HPDE6-E6E7 (cell line): ENCODE measurements around the gene TMEM256.

Experiments
- DNase-seq: peaks from one replicate; pipeline ENCODE4 v3.0.0; 2011; ENCODE audit warnings: missing footprints; ENCODE audit errors: extremely low spot score

TMEM256 gene

DNA sequence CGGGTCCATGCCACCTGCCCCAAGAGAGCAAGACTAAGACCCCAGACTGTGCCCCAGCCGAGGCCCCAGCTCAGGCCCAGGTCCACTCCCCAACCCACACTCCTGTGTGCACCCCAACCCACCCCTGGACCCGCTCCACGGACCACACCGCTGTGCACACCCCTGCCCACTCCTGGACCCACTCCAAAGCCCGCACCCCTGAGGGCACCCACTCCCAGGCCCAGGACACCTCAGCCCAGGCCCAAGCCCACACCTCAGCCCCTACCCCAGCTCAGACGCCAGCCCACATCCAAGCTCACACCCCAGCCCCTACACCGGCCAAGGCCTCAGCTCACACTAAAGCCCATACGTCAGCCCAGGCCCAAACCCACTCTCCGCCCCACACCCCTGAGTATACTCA is 25.8 kb upstream of the TMEM256 start:
- no peak for DNase-seq

DNA sequence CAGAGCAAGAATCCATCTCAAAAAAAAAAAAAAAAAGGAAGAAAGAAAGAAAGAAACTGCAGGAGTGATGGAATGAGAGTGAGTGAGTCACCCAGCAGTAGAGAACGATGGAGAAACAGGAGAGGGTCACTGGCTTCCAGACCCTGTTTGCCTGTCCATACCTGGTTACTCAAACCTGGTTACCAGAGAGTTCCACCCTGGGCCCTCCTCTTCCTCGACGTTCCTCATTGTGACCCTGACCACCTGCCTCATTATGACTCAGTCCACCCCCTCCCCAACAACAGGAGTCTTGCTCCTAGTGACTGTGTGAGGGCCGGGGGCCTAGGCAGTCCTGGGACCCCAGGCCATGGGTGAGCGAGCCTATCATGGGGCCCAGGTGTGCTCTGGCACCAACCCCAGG is 24.7 kb upstream of the TMEM256 start, which contains the start of gene SPEM3:
Gene SPEM3 (plus strand): TSS at position 301 of the 400 bp plus-strand sequence. CDS start 46 bp downstream, at position 347.
- DNase-seq = no peak

DNA sequence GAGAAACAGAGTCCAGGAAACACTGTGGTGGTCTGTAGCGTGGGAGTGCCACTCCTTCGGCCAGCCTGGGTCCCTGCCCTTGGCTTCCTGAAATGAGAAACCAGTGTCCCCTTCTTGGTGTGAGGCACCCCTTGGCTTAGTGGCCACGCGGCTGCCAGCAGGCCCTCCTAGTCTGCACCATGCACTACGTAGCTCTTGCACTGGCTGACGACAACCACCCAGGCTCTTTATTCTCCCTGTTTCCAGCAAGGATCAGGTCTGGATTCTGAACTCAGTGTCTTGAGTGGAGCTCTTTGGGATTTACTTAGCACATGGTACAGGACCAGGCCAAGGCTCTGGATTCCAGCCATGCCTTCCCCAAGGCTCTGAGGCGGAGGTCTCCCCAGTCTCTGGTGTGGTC is 23.7 kb upstream of the TMEM256 start:
- DNase-seq = no peak

DNA sequence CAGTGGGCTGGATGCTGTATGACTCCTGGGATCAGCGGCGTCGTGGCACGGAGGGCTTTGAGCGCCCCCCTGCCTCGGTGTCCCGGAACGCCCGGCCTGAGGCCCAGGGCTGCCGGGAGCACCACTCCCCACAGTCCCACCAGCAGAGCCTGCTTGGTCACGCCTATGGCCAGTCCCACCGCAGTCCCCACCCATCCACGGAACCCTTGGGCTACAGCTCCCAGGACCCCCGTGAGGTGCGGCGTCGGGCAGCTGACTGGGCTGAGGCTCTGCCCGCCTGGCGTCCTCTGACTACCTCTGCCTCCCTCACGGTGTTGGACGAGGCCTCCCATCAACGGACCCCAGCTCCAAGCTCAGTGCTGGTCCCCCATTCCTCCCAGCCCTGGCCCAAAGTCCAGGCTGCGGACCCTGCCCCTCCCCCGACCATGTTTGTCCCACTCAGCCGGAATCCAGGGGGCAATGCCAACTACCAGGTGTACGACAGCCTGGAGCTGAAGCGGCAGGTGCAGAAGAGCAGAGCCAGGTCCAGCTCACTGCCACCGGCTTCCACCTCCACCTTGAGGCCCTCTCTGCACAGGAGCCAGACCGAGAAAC is 23.1 kb upstream of the TMEM256 start:
- no peak for DNase-seq

DNA sequence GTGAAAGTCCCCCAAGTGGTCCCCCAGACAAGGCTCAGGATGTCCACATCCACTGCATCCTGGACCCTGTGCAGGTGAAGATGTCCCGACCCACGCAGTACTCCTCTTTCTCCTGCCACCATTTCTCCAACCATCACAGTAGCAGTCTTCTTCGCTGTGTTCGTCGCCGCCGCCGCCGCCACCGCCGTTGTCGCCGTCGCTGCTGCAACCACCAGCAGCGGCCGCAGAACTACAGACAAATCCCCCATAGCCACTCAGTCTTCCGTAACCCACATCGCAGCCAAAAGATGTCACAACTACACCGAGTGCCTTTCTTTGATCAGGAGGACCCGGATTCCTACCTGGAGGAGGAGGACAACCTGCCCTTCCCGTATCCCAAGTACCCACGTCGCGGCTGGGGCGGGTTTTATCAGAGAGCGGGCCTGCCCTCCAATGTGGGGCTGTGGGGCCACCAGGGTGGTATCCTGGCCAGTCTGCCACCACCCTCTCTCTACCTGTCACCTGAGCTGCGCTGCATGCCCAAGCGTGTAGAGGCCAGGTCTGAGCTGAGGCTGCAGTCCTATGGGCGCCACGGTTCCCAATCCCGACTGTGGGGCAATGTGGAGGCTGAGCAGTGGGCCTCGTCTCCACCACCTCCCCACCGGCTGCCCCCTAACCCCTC is 22.4 kb upstream of the TMEM256 start:
- DNase-seq = no peak

DNA sequence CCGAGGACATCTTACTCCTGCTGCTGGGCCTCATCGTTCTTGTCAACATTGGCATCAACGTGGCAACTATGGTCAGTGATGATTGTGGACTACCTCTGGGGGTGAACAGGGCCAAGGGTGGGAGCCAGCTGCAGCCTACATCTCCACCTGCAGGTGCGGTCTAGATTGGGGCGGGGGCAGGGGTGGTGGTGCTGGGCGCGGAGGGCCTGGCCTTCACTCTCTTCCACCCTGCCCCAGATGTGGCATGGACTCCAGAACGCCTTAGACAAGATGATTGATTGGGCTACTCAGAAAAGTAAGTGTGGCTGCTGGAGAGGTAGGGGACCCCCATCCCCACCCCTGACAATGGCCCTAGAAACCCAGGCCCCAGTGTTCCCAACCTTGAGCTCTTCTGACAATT is 21.9 kb upstream of the TMEM256 start:
- DNase-seq = no peak

DNA sequence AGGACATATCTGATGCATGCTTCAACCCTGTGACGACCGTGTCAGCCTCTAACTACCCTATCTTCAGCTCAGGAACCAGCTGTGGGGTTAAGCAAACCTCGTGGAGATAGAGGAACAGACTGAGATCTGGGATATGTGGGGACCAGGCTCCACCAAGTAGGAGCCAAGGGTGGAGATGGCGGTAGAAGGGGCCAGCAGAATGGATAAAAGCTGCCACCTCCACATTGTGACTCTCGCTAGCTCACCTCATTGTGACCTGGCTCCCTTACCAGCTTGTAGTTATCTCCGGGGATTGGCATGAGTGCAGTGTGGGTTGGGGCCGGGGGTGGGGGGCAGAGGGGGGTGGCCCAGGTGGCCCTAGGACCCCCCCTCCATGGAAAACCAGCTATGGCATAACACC is 21.4 kb upstream of the TMEM256 start, which contains the start of gene SPEM2:
Gene SPEM2 (plus strand): TSS at position 301 of the 400 bp plus-strand sequence. CDS start 73 bp downstream, at position 374.
- no peak for DNase-seq

DNA sequence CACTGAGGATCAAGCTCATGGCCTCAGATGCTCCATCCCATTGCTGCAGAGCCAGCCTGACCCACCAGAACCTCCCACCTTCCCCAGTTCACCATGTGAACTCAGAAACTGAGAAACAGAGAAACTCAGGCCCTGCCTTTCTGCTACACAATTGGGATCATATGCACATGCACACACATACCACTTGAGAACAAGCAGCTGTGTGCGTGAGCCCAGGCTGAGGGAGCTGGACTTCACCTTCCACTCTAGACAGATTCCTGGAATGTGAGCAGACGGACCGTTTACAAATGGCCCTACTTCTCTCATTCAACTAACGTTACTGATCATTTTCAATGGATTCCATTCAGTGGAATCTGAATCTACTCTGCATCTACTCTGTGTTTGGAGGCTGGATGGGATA is 19.8 kb upstream of the TMEM256 start:
- DNase-seq = no peak

DNA sequence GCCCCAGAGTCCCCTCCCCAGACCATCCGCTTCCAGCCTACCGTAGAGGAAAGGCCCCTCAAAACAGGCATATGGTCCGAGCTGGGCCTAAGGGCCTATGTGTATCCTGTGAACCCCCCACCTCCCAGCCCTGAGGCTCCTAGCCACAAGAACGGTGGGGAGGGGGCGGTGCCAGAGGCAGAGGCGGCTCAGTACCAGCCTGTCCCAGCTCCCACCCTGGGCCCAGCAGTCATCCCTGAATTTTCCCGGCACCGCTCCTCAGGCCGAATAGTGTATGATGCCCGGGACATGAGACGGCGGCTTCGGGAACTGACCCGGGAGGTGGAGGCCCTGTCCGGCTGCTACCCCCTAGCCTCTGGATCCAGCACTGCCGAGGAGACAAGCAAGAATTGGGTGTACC is 17.3 kb upstream of the TMEM256 start:
- DNase-seq = no peak

DNA sequence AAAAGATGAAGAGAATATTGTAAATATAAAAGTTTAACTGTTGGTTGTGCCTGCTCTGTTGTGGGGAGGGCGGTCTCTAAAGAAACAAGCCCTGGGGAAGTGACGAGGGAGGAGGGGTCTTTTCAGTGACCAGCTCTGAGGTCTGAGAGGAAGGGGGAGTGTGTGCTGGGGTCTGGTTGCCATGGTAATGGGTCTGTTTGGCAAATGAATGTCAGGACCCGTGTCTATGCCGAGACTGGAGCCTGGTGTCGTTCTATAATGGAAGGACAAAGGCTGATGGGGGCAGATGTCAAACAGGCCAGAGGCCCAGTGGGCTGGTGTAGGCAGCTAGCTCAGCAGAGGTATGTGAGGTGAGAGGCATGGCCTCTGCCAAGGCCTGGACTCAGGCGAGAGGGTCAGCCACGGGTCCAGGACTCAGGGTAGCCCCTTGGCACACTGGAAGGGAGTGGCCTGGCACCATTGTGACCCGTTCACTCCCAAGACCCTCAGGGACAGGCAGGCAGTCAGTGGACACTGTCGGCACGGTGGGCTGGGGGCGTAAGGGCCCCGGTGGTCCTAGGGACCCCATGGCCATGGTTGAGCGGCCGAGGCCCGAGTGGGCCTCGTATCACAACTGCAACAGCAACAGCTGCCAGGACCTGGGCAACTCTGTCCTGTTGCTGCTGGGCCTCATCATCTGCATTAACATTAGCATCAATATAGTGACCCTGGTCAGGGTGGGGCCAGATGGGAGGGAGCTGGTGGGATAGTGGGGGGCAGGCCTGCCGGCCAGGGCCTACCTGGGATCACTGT is 16.1 kb upstream of the TMEM256 start, which contains the start of gene SPEM1:
Gene SPEM1 (plus strand): TSS at position 506 of the 792 bp plus-strand sequence. CDS start 61 bp downstream, at position 567.
- DNase-seq = no peak

DNA sequence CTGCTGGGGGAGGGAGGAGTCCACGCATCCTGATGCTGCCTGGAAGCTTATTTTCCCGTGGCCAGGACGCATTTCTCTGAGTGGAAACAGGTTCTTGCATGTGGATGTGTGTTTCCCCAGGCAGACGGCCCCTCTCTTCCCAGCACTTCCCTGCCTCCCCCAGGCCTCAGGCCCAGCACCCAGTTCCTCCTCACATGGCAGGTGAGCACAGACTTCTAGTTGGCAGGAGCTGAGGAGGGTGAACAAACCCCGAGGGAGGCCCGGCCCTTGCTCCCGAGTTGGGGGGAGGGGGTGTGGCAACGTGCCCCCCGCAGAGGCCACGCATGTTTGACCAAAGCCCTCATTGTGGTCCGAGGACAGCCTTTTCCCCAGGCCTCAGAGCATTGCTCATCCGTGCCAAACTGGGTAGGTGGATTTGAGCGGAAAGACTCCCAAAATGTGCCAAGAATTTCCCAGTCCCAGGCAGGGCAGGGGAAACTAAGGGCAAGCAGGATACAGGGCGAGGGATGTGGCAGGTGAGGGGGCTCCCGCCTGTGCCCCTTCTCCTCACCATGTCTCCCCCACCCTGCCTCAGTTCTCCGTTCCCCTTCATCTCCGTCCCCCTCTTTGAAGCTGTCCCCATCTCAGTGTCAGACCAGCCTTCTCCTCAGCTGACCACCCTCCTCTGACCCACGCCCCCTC is 14.7 kb upstream of the TMEM256 start:
- DNase-seq = no peak

DNA sequence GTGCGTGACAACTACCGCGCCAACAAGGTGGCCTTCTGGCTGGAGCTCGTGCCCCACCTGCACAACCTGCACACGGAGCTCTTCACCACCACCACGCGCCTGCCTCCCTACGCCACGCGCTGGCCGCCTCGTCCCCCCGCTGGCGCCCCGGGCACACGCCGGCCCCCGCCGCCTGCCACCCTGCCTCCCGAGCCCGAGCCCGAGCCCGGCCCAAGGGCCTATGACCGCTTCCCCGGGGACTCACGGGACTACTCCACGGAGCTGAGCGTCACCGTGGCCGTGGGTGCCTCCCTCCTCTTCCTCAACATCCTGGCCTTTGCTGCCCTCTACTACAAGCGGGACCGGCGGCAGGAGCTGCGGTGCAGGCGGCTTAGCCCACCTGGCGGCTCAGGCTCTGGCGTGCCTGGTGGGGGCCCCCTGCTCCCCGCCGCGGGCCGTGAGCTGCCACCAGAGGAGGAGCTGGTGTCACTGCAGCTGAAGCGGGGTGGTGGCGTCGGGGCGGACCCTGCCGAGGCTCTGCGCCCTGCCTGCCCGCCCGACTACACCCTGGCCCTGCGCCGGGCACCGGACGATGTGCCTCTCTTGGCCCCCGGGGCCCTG is 13.3 kb upstream of the TMEM256 start:
- DNase-seq = no peak

DNA sequence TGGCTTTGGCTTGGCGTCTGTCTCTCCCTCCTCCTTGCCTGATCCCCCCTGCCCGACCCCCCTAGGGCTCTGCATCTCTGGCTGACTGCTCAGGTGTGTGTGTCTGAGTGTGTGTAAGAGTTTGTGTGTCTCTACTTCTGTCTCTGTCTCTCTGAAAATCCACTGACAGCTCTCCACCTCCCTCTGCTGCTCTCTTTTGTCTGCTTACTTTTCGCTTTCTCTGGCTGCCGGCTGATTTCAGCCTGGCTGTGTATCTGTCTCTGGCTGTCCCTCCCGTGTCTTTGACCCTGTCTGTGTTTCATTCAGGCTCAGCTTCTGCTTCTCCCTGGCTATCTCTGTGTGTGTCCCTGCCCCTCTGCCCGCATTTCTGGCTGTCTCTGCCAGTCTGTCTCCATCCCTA is 12.4 kb upstream of the TMEM256 start:
- DNase-seq = no peak

DNA sequence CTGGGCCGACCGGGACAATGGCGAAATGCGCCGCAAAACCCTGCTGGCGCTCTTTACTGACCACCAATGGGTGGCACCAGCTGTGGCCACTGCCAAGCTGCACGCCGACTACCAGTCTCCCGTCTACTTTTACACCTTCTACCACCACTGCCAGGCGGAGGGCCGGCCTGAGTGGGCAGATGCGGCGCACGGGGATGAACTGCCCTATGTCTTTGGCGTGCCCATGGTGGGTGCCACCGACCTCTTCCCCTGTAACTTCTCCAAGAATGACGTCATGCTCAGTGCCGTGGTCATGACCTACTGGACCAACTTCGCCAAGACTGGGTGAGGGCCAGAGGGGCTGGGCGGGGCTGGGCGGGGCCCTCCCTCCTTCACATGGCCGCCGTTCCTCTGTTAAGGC is 11.9 kb upstream of the TMEM256 start:
- DNase-seq = no peak

DNA sequence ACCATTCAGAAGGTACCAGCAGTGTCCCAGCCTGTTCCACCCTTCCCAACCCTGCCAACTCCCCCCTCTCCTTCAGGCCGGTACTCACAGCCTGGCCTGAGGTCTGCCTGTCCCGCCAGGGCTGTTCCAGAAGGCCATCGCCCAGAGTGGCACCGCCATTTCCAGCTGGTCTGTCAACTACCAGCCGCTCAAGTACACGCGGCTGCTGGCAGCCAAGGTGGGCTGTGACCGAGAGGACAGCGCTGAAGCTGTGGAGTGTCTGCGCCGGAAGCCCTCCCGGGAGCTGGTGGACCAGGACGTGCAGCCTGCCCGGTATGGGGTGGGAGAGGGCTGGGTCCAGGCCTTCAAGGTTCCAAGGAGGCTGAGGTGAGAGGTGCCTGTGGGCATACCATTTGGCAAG is 10.9 kb upstream of the TMEM256 start:
- no peak for DNase-seq

DNA sequence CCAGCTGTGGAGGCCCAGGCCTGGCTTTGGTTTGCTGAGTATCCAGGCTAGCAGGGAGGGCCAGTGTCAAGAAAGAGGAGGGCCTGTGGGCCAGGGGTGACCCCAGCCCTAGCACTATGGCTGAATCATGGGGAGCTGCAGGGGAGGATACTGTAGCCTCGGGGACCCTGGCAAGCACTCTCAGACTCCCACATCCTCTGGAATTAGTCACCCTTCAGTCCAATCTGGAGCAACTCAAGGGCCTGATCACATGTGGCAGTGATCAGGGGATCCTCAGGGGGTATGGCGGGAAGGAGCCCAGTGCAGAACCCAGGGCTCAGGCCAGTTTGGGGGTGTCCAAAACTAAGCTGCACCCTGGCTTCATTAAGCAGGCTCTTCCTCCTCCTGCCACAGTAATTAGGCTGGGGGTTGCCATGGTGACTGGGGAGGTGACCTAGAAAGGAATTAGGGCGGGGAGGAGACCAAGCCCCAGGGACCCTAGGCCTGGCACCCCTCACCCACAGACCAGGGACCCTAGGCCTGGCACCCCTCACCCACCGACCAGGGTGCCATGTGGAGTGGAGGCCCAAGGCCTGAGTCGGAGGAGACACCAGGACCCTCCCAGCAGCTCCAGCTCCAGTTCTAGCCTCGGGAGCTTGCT is 9.6 kb upstream of the TMEM256 start:
- no peak for DNase-seq

DNA sequence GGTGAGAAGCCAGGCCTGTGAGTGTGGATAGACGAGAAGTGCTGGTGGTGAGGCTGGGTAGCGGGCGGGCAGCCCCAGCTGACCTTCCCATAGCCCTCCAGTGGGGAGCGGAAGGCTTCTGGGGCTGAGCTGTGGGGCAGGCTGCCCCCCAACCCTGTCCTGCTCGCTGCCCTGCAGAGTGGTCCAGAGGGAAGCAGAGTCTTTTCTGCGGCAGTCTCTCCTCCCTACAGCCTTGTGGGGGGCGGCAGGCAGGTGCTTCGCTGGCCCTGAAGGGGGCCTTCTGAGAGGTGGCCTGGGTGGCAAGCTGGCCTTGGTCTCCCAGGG is 7.5 kb upstream of the TMEM256 start:
- no peak for DNase-seq

DNA sequence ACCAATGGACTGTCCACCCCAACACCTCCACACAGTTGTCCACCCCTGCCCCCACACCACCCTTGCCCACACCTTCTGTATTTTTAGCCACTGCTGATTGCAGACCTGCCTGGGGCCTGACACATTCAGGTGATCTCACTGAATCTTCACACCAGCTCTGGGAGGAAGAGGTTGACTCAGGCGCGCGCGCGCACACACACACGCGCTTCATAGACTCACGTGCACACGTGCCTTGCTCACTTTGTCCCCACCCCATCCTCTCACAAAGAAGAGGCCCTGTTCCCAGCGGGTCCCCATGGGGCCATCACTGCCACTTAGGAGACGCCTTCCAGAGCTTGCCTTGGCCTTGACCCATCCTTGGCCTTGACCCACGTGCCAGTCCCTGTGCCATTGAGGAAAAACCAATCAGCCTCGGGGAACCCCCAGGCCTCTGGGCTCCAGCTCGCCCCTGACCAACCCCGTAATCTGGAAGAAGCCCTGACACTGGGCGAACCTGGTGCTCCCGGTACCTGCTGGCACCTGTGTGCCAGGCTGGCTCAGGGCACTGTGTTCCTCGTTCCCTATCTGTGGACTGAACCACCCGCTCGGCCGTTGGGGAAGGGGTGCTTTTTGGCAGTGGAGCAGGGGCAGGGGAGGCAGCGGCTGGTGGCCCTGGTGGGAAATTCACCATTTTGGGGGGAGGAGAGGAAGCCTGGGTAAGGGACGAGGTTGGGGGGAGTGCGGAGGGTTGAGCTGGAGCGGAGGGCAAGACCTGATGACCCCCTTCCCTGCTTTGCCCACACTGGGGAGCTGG is 6.9 kb upstream of the TMEM256 start:
- no peak for DNase-seq

DNA sequence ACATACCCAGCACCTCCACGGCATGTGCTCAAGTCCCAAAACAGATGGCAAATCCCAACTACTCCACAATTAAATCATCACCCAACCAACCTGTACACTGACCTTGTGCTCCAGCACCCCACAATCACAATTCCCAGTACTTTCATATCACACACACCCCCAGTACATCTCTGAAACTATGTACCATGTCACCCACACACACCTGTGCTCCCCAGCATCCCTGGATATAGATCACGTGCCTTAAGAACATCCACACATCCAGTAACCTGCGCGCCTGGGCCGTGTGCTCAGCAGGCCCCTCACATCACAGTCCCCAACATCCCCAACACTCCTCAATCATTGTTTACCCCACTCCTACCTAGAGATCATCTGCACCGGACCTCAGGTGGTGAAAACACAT is 5.8 kb upstream of the TMEM256 start:
- DNase-seq = no peak

DNA sequence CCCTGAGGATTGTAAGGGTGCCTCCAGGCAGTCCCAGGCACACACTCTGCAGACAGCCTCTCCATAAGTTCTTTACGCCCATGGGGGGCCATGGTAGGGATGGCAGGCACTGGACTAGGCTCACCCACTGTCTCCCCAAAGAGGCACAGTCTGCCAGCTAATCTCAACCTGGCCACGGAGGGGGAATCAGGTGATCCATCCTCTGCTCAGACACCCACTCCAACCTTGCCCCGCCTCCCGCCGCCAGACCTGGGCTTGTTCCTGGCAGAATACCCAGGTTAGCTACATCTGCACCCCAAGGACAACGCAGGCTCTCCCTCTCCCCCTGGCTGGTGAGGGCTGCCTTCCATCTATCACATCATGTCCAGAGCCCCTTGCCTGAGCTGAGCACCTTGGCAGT is 5.0 kb upstream of the TMEM256 start:
- DNase-seq = no peak
